ENCODE measurements around the gene TNNC1.

- TF ChIP-seq CTCF (IDR thresholded peaks at IDR 0.05): no peak
- no peak for TF ChIP-seq POLR2A (IDR thresholded peaks at IDR 0.05)
Observed at GRCh38 chr3:52490035-52490938, 36.4 kb upstream of the TNNC1 start.

Data from breast epithelium (tissue), 3 donors.